T follicular helper cell (primary cell): Measurements from ENCODE around the gene DOCK6.
A peak's percentile ranks its signal among the peaks of the same experiment; 100 is the strongest.
"Not testable (repeated sequence)": the region's sequence is repeated elsewhere in the genome, so short reads cannot be mapped to it uniquely, and the experiment has no call there.

Source experiments
- DNase-seq: peaks from one replicate; pipeline ENCODE4 v3.0.0-alpha.2; 2020; ENCODE audit warnings: low read depth

The DOCK6 gene

DNA sequence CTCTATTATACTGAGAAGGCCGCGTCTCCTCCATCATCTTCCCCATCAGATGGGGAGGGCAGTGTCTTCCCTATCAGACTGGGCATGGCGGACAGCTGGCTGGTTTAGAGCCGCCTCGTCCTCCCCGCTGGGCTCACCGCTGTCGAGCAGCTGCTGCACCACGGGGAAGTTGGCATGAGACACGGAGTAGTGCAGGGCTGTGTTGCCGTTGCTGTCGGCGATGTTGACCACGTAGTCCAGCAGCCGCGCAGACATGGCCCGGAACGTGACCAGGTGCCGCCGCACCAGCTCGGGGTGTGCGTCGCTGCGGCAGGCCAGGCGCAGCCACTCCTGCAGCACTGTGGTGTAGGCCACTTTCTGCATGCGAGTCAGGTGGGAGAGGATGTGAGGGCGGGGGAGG, 88.0 kb downstream of the DOCK6 start:
- no peak for DNase-seq

- DNase-seq = no peak
Observed at GRCh38 chr19:11173516-11174155, 88.7 kb downstream of the DOCK6 start.

GRCh38 chr19:11172576-11172975, 89.7 kb downstream of the DOCK6 start:
- no peak for DNase-seq

- DNase-seq = no peak
Observed at GRCh38 chr19:11171144-11171543, 91.2 kb downstream of the DOCK6 start.

DNA sequence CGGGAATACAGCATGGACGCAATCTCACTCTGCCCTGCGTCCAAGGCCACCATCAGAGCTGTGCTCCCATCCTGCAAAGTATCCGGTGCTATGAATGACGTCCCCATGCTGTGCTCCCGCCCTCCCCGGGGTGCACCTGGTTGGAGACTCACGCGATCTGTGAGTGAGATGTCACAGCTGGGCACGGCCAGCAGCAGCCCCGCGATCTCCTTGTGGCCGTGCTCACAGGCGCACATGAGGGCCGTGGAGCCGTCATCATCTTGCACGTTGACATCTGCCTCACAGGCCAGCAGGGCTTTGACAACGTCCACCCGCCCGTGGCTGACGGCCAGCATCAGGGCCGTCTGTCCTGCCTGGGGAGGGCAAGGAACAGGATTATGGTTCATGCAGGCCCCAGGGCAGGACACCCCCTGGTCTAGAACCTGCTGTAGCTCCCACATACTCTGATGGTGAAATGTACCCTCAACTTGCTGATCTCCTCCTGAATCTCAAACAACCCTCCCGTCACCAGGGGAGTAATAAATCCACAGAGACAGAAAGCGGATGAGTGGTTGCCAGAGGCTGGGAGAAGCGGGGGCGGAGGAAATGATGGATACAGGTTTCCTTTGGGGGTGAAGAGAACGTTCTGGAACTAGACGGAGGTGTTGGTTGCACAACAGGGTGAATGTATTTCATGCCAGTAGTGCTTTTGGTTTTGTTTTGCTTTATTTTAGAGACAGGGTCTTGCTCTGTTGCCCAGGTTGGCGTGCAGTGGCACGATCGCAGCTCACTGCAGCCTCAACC, 92.2 kb downstream of the DOCK6 start:
- no peak for DNase-seq

- DNase-seq = no peak
Observed at GRCh38 chr19:11168568-11168967, 93.8 kb downstream of the DOCK6 start.

DNA sequence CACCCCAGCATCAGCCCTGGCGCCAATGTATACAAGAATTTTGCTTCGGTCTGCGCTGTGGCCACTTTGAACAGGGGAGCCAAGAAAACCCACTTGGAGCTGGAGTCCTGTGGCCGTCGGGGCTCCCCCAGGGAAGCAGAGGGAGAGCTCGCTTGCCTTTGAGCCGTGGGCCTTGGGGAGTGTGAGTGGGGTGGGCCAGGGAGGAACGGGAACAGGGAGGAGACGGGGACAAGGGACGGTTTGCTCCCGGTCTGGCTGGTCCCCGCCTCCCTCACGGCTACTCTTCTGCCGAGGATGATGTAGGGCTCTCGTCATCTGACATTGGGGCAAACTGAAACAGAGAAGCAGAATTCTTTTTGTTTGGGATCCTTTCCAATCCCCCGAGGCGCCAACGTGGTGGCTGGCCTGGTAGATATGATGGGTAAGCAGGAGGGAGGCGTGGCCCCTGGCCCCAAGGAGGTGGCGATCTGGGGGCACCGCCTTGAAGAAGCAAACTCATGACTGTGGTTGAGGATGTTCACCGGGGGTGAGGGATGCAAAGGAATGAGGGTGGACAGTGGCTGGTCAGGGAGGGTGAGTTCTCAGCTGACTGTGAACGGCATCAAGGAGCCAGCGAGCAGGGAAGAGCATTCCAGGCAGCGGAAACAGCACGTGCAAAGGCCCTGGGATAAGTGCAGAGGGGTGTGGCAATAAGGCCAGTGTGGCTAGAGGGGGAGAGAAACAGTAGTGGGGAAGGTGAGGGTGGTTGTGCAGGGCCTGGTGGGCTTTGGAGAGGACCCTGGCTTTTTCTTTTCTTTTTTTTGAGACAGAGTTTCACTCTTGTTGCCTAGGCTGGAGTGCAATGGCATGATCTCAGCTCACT, 95.8 kb downstream of the DOCK6 start:
- no peak for DNase-seq

- DNase-seq = no peak
Observed at GRCh38 chr19:11165486-11166030, 96.8 kb downstream of the DOCK6 start.

DNA sequence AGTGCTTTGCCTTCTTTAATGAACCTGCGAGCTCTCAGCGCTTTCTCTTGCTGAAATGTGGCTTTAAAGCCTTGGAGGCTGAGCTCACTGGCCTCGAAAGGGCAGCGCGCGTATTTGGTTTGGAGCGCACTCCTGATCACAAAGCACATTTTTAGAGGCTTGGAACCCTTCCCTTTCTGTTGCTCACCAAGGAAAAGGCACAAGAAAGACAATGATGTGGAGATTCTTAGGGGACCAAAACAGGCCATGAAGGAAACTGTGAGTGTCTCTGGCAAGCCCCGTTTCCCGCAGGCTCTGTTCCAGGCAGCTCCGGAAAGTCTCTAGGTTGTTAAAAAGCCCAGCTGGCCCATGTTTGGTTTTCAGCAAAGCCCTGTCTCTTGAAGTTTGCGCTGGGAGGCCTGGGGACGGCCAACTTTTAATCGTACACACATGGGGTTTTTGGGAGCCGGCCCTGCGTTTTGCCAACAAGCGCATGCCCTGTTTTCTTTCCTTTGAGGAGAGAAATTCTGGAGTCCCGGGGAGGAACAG, 97.4 kb downstream of the DOCK6 start:
- DNase-seq = no peak

DNA sequence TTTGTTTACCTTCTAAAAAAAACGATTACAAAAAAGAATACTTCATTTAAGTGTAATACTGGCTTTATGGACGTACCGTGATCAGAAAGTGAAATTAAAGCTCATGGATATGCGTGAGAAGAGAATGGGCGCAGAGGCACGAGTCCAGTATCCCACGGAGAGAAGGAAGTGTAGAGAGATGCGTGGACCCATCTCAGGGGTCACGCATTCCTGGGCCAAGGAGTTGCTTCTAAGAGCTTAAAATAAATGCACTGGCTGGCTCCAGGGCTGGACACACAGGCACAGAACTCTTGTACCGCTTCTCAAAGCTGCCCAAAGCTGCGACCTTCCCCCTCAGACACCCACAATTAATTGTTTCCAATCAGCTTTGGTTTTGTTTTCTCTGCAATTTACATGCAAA, 98.0 kb downstream of the DOCK6 start:
- DNase-seq = no peak

DNA sequence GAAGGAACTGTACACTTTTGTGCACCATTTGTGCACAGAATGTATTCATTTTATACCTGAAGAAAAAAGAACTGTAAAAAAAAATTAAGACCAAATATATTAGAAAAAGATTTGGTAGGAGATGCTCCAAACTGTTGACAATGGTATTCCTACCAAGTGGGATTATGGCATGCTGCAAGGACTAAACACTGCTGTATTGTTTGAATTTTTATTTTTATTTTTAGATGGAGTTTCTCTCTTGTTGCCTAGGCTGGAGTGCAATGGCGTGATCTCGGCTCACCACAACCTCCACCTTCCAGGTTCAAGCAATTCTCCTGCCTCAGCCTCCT, 101.9 kb downstream of the DOCK6 start:
- not testable (repeated sequence) for DNase-seq

DNA sequence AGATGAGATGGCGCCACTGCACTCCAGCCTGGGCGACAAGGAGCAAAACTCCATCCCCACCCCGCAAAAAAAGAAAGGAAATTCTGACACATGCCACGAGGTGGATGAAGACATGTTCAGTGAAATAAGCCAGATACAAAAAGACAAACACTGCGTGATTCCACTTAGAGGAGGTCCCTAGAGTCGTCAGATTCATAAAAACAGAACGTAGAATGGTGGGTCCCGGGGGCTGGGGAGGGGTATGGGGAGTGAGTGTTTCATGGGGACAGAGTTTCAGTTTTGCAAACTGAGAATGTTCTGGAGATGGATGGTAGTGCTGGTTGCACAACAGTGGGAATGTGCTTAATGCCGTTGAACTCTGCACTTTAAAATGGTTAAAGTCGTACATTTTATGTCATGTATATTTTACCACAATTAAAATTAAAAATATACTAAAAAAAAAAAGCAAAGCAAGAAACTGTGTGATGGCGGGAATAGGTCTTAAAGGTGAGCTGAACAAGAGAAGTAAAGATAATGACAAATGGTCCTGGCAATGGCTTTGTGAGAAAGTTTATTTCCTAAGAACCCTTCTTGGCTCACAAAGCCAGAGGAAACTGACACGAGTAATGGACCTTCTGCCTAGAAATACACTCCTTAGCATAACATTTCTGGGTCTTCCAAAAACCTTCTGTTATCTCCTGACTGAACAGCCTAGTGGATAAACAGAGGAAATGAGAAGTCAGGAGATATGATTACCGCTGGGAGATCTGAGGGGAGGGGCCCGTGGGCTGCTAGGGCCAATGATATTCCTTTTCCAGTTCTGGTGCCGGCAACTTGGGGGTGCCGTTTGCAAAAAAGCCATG, 102.5 kb downstream of the DOCK6 start:
- DNase-seq = no peak

GRCh38 chr19:11155373-11156120, 106.8 kb downstream of the DOCK6 start, which contains the start of gene SPC24:
TSS of gene SPC24 (minus strand) at chr19:11155782. CDS start at chr19:11155776, 6 bp downstream.
- DNase-seq = peak; percentile 77

DNA sequence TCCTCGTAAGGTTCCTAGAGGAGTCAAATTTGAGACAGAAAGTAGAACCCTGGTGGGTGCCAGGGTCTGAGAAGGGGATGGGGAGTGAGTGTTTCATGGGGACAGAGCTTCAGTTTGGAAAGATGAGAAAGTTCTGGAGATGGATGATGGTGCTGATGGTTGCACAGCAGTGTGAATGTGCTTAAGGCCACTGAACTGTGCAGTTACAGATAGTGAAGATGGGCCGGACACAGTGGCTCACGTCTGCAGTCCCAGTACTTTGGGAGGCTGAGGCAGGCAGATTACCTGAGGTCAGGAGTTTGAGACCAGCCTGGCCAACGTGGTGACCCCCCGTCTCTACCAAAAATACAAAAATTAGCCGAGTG, 107.7 kb downstream of the DOCK6 start:
- DNase-seq = no peak

GRCh38 chr19:11152318-11153062, 109.8 kb downstream of the DOCK6 start:
- no peak for DNase-seq

- DNase-seq = no peak
Observed at GRCh38 chr19:11151181-11151580, 111.1 kb downstream of the DOCK6 start.
